ENCODE measurements around the gene MT1F.
"Not testable (repeated sequence)": the region's sequence is repeated elsewhere in the genome, so short reads cannot be mapped to it uniquely, and the experiment has no call there.

The MT1F gene

GRCh38 chr16:56645838-56646237, 11.9 kb upstream of the MT1F start:
- DNase-seq, result no peak

- DNase-seq, result no peak
Measured at GRCh38 chr16:56647641-56648431, 9.9 kb upstream of the MT1F start.

- DNase-seq, result no peak
Measured at GRCh38 chr16:56649271-56649670, 8.5 kb upstream of the MT1F start.

GRCh38 chr16:56649820-56650219, 7.9 kb upstream of the MT1F start:
- no peak for DNase-seq

- no peak for DNase-seq
Measured at GRCh38 chr16:56651586-56651985, 6.2 kb upstream of the MT1F start, which contains the start of gene MT1B. Gene MT1B, plus strand, starts transcription at chr16:56651886. Its CDS starts 68 bp downstream, at chr16:56651954.

DNA sequence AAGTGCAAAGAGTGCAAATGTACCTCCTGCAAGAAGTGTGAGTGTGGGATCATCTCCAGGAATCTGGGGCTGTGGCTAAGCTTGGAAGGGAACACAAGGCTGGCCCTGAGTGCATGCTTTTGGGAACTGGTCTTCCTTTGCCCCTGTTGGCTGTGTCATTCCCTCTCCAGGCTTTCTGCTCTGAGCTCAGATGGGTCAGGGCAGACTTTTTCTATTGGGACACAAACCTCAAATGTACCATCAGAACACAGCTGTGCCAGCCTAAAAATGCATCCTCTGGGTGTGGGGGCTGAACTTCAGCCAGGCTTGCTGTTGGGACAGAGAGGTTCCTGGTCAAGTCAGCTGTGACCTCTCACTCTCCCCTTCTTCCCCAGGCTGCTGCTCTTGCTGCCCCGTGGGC, 5.2 kb upstream of the MT1F start:
- DNase-seq, result no peak

DNA sequence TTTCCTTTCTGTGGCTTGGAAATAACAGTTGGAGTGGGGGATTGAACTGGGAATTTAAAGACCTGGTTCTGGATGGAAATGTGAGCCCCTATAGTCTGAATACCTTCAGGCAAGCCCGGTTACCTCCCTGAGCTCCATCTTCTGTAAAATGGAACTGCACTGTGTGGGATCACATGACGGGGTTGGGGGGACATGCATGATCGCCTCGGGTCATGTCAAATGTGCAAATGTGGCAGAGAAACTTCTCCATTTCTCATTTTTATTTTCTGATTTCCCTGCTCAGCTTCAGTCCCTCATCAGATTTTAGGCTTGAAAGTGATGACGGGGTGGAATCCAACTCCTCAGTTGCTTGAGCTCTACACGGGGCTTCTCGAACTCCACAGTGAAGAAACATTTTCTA, 4.5 kb upstream of the MT1F start:
- no peak for DNase-seq

- DNase-seq, result no peak
Measured at GRCh38 chr16:56658327-56658875, 642 bp downstream of the MT1F start.

- DNase-seq, result no peak
Measured at GRCh38 chr16:56662357-56663354, 4.9 kb downstream of the MT1F start.

DNA sequence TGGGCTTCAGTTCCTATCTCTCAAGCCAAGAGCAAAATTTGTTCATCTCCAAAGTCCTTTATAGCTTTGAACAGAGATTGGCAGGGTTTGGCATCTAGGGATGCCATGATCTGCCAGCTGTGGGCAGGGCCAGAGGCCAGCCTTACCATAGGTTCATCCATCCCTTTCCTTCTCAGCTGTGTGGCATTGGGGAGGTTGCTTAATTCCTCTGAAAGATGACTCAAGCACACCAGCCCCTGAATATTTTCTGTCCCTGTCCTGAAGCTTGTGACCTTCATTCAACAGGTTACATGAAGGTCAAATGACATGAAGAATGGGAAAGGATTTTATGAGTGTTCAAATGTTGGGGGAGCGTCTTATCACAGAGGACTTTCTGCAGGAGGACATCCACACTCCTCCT, 6.7 kb downstream of the MT1F start:
- DNase-seq, result no peak

DNA sequence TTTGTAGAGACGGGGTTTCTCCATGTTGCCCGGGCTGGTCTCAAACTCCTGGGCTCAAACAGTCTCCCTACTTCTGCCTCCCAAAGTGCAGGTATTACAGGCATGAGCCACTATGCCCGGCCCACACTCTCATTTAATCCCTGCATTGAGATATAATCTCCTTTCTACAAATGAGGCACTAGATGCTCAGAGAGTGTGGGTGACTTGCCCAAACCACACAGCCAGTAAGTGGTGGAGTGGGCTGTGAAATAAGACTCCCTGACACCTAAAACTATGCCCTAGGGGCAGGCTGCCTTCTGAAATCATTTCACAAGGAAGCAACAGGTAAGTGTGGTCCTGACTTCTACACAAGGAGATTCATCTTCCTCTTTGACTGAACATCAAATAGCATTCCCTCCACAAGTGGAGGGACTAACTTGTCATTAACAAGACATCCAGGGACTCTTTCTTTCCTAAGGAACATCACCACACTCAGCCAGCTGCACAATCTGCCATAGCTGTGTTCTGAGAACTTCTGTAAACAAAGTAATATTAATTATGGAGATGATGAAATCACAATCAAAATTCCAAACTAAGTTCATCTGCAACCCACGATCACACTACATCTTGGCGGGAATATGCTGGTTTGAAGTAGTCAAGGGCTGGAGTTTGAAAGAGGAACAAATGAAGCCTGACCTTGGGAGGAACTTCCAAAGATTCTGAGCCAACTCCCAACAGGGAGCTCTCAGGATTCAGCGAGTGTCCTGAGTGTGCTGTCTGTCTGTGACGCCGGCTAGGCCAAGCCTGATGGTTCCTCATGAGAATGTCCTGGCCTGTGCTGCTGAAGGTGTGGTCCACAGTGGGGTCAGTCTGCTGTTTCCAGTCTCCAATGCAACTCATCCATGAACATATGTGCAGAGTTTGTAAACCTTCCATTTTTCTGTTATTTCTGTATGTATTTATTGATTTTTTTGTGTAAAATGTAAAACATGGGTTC, 7.8 kb downstream of the MT1F start:
- DNase-seq, result not testable (repeated sequence)

DNA sequence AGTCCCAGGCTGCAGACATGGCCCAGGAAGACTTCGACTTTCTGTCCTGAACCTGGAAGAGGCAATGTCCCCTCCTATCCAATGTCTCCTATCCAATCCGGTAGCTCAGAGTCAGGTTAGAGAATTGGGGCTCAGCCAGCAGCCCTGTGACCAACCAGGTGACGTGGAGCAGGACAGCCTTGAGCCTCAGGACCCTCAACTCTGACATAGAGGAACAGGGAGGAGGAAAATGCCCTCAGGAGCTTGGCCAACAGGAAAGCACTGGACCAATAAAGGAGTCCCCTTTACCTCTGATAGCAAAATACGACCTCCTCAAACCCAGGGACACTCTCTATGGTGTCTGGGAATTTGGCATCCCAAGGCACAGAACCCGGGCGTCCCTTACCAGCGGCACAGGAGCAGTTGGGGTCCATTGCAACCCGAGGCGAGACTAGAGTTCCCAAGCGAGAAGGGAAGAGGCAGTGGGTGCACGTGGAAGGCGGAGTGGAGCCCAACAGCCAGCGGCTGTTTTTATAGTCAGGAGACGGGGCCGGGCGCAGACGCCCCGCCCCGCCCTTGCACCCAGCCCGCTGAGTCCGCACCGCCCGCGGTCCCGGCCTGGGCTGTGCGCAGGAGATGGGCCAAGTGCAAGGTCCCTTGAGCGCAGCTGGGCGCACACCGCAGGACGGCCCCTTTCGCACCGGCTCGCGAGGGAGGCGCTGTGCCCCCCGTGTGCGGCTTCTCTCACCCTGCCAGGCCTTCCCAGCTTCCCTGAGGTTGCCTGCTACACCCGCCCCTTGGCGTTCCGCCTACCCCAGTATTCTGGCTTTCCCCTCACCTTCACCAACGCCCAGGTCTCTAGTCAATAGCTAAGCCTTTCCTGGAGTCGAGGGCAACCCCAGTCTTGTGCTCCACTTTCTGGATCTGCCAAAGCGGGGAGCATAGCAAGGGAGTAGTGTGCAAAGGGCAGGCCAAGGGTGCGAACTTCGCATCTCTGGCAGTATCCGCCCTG, 10.1 kb downstream of the MT1F start, which contains the start of gene MT1G:
TSS of gene MT1G (minus strand) at position 485 of the 991 bp plus-strand sequence. CDS start at position 413, 72 bp downstream.
- DNase-seq, result no peak

DNA sequence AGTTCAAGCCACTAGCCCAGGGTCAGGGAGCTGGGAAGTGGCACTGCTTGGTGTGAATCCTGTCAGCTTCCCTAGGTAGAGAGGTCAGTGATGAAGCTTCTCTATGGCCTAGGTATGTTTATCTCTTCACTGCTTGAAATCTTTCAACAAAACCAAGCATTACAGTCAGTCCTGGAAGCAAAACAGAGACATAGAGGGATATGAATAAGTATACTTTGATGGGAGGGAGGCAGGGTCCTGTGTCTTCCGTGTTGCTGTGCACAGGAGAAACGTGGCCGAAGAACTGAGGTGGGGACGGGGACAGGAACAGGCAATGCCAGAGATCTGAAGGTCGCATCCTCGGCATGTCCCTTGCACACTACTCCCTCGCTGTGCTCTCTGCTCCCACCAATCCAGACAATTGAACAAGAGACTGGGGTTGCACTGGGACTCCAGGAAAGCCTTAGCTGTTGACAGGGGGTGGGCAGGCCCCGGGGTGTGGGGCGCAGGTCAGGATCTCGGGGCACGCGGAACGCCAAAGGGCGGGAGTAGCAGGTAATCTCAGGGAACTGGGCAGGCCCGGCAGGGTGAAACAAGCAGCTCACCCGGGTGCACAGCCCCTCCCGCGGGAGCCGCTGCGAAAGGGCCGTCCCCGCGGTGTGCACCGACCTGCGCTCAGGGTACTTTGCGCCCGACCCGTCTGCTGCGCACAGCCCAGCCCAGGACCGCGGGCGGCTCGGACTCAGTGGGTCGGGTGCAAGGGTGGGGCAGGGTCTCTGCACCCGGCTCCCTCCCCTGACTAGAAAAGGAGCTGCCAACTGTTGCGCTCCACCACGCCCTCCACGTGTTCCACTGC, 11.5 kb downstream of the MT1F start, which contains the start of gene MT1H:
TSS of gene MT1H (plus strand) at position 810 of the 835 bp plus-strand sequence. CDS start 71 bp downstream, outside the sequence.
- no peak for DNase-seq

DNA sequence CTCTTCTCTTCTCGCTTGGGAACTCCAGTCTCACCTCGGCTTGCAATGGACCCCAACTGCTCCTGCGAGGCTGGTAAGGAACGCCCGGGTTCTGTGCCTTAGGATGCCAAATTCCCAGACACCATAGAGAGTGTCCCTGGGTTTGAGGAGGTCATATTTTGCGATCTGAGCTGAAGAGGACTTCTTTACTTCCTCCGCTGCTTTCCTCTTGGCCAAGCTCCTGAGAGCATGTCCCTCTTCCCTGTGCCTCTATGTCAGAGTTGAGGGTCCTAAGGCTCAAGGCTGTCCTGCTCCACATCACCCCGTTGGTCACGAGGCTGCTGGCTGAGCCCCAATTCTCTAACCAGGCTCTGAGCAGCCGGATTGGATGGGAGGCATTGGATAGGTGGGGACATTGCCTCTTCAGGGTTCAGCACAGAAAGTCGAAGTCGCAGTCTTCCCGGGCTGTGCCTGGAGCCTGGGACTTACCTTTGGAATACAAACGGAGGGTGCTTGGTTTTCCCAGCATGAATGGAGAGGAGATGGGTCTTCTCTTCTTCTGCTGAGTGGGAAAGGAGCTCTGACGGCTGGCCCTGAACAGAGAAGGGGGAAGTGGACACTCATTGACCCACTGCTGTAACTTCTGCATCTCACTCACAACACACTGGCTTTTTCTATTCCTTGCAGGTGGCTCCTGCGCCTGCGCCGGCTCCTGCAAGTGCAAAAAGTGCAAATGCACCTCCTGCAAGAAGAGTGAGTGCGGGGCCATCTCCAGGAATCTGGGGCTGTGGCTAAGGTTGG, 12.3 kb downstream of the MT1F start:
- DNase-seq, result no peak

GRCh38 chr16:56670620-56670934, 12.8 kb downstream of the MT1F start:
- DNase-seq, result no peak

DNA sequence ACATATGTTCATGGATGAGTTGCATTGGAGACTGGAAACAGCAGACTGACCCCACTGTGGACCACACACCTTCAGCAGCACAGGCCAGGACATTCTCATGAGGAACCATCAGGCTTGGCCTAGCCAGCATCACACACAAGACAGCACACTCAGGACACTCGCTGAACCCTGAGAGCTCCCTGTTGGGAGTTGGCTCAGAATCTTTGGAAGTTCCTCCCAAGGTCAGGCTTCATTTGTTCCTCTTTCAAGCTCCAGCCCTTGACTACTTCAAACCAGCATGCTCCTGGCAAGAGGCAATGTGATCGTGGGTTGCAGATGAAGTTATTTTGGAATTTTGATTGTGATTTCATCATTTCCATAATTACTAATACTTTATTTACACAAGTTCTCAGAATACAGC, 13.9 kb downstream of the MT1F start:
- not testable (repeated sequence) for DNase-seq

GRCh38 chr16:56672171-56672570, 14.4 kb downstream of the MT1F start:
- DNase-seq, result not testable (repeated sequence)

GRCh38 chr16:56672761-56673536, 15.2 kb downstream of the MT1F start:
- DNase-seq, result no peak
